Esophagus muscularis mucosa (tissue), 4 donors: ENCODE measurements around the gene CD3D.

Source experiments
- CTCF ChIP-seq, 3 experiments: fragments of 200-600 bp in 2 of 3; fragments of 450-650 bp in 1 of 3; sonication (generic) in 2 of 3; IDR thresholded peaks; one replicate each; pipeline ENCODE4 v1.5.1; 2017 to 2019; ENCODE audit warnings: antibody characterized with exemption in 3 of 3, mild to moderate bottlenecking in 2 of 3, moderate library complexity in 1 of 3
- EP300 ChIP-seq: sonication (generic); formaldehyde crosslinking; IDR thresholded peaks from one replicate; pipeline ENCODE4 v1.6.1; 2017; ENCODE audit warnings: antibody characterized with exemption
- POLR2A ChIP-seq: fragments of 450-650 bp; IDR thresholded peaks from one replicate; pipeline ENCODE4 v1.6.1; 2017; ENCODE audit warnings: antibody characterized with exemption, moderate library complexity, mild to moderate bottlenecking, low read depth
- POLR2AphosphoS5 ChIP-seq, 2 donors: sonication (generic); formaldehyde crosslinking; IDR thresholded peaks; one replicate each; pipeline ENCODE4 v1.6.1; 2017; ENCODE audit warnings: antibody characterized with exemption in 2 of 2

GRCh38 chr11:118379497-118379896 lies 37.0 kb upstream of the CD3D start:
- no peak for TF ChIP-seq POLR2A
- TF ChIP-seq CTCF (IDR thresholded peaks at IDR 0.05), result no peak
- no peak for TF ChIP-seq POLR2AphosphoS5 (IDR thresholded peaks at IDR 0.05)
- TF ChIP-seq EP300, result no peak
